Lower leg skin (tissue), 3 donors: ENCODE measurements around the gene FMO3.

Experiments used
- CTCF ChIP-seq, 3 donors: fragments of 450-650 bp; IDR thresholded peaks; one replicate each; pipeline ENCODE4 v1.5.1; 2016; ENCODE audit warnings: antibody characterized with exemption in 3 of 3, mild to moderate bottlenecking in 3 of 3, moderate library complexity in 2 of 3
- POLR2A ChIP-seq, 2 donors: fragments of 450-650 bp; IDR thresholded peaks; one replicate each; pipeline ENCODE4 v1.6.1; 2016 to 2017; ENCODE audit warnings: antibody characterized with exemption in 2 of 2, mild to moderate bottlenecking in 1 of 2, moderate library complexity in 1 of 2

- TF ChIP-seq CTCF (IDR thresholded peaks at IDR 0.05): no peak
- no peak for TF ChIP-seq POLR2A (IDR thresholded peaks at IDR 0.05)
These were observed 26.4 kb downstream of the FMO3 start for GRCh38 chr1:171117085-171117484.
